ENCODE results near the gene ANTXRL. TPM values are rescaled to one million over a fixed set of nuclear protein-coding genes. Genes with fewer than 3 reads are reported as not detected.
A peak's percentile ranks its signal among the peaks of the same experiment; 100 is the strongest.

The ANTXRL gene
- polyA plus RNA-seq, 1 of the 3 experiments (the other 2 are of a cell fraction), result not detected

GRCh38 chr10:46293832-46294640, 7.2 kb downstream of the ANTXRL start:
- TF ChIP-seq FOXJ3 (CRISPR knock-in tag; IDR thresholded peaks at IDR 0.05) (no peak), CTCF (IDR thresholded peaks at IDR 0.05) (peak; percentile 28), SMC3 (IDR thresholded peaks at IDR 0.05; ENCODE audit: low read depth, low read length) (0 out of 2 replicates have a peak, but pooled peaks have one; percentile 19), RAD21 (IDR thresholded peaks at IDR 0.05; ENCODE audit: low read length) (peak; percentile 31)
- 69% methylated on average over 9 of the region's 11 CpGs for WGBS (ENCODE audit: low lambda C conversion rate)
- peaks cover 7% of the 10 kb centered on the region for H3F3A ChIP-seq (replicated peaks; ENCODE audit: insufficient read depth)
- ChIA-PET CTCF (interaction anchor here (1.2 kb wide), 1 partner anchor 21 kb away, joined by 3 read pairs; no protein-coding TSS in a partner anchor), POLR2A (no interaction called here)
- H4K20me1 ChIP-seq (ENCODE audit: insufficient read depth), result no peaks in the 10 kb centered on the region
- H3K4me2 ChIP-seq, result no peak overlapping the region
- DNase-seq, result no peak
- no peak overlapping the region for H3K9ac ChIP-seq
- no peaks in the 10 kb centered on the region for H3K27me3 ChIP-seq (ENCODE audit: insufficient read depth)
- no peaks in the 10 kb centered on the region; the same call in 1 of the 2 replicates for H3K9me3 ChIP-seq
- H3K4me3 ChIP-seq (ENCODE audit: low read depth in 2 of 2, low read length in 1 of 2), result no peak overlapping the region
- no peaks in the 10 kb centered on the region for H3K36me3 ChIP-seq (replicated peaks in 1 of 2; ENCODE audit: control insufficient read depth in 1 of 2, insufficient read depth in 2 of 2, low read length in 1 of 2)
- H3K27ac ChIP-seq (ENCODE audit: low read depth in 2 of 2, low read length in 1 of 2), result no peak overlapping the region
- H2AFZ ChIP-seq (ENCODE audit: low read depth), result no peak overlapping the region
- H3K9me2 ChIP-seq, result no peaks in the 10 kb centered on the region
- peaks cover 6 to 10% of the 10 kb centered on the region in 2 experiments; a peak in 2 of 4 replicates for H3K4me1 ChIP-seq (ENCODE audit: control insufficient read depth in 1 of 2, insufficient read depth in 2 of 2, low read depth in 1 of 2, low read length in 1 of 2)
- no peaks in the 10 kb centered on the region for H3K79me2 ChIP-seq (ENCODE audit: insufficient read depth)

GRCh38 chr10:46294641-46295220, 7.9 kb downstream of the ANTXRL start:
- Histone ChIP-seq H3K79me2 (ENCODE audit: insufficient read depth) (no peaks in the 10 kb centered on the region), H3K9me3 (no peaks in the 10 kb centered on the region; the same call in 1 of the 2 replicates), H3K36me3 (replicated peaks in 1 of 2; ENCODE audit: control insufficient read depth in 1 of 2, insufficient read depth in 2 of 2, low read length in 1 of 2) (no peaks in the 10 kb centered on the region), H3K4me2 (no peak overlapping the region), H3K4me1 (ENCODE audit: control insufficient read depth in 1 of 2, insufficient read depth in 2 of 2, low read depth in 1 of 2, low read length in 1 of 2) (peaks cover 6 to 10% of the 10 kb centered on the region in 2 experiments; a peak in 2 of 4 replicates), H4K20me1 (ENCODE audit: insufficient read depth) (no peaks in the 10 kb centered on the region), H3K27ac (ENCODE audit: low read depth in 2 of 2, low read length in 1 of 2) (no peak overlapping the region), H3K27me3 (ENCODE audit: insufficient read depth) (no peaks in the 10 kb centered on the region), H3K9me2 (no peaks in the 10 kb centered on the region), H3K9ac (no peak overlapping the region), H3F3A (replicated peaks; ENCODE audit: insufficient read depth) (peaks cover 7% of the 10 kb centered on the region), H2AFZ (ENCODE audit: low read depth) (no peak overlapping the region), H3K4me3 (ENCODE audit: low read depth in 2 of 2, low read length in 1 of 2) (no peak overlapping the region)
- 92% methylated on average over 7 of the region's 8 CpGs for WGBS (ENCODE audit: low lambda C conversion rate)
- ChIA-PET CTCF (interaction anchor here (1.2 kb wide), 1 partner anchor 22 kb away, joined by 3 read pairs; no protein-coding TSS in a partner anchor), POLR2A (no interaction called here)
- no peak for DNase-seq
- TF ChIP-seq FOXJ3 (CRISPR knock-in tag; IDR thresholded peaks at IDR 0.05) (no peak), ZBTB33 (IDR thresholded peaks at IDR 0.05; ENCODE audit: borderline replicate concordance, low read depth) (no peak), POLR2AphosphoS5 (IDR thresholded peaks at IDR 0.05; ENCODE audit: low read depth, low read length) (no peak), CTCF (IDR thresholded peaks at IDR 0.05) (no peak), RAD21 (IDR thresholded peaks at IDR 0.05; ENCODE audit: low read length) (no peak), EZH2phosphoT487 (IDR thresholded peaks at IDR 0.05; ENCODE audit: borderline replicate concordance, low read depth) (no peak), ELF1 (IDR thresholded peaks at IDR 0.05) (no peak), IRF3 (IDR thresholded peaks at IDR 0.05; ENCODE audit: low read depth, low read length) (no peak), USF1 (IDR thresholded peaks at IDR 0.05; ENCODE audit: borderline replicate concordance, low read depth) (no peak), JUND (IDR thresholded peaks at IDR 0.05) (no peak), RFX5 (IDR thresholded peaks at IDR 0.05; ENCODE audit: low read length) (no peak), EP300 (IDR thresholded peaks at IDR 0.05; ENCODE audit: borderline replicate concordance in 1 of 2, low read depth in 1 of 2, low read length in 1 of 2) (no peak), NFIC (IDR thresholded peaks at IDR 0.05; ENCODE audit: borderline replicate concordance) (no peak), TAF1 (IDR thresholded peaks at IDR 0.05; ENCODE audit: borderline replicate concordance, low read depth, low read length) (no peak), FOXM1 (IDR thresholded peaks at IDR 0.05; ENCODE audit: low read depth) (no peak)
